Activated T-helper 9 cell treated with anti-CD3 and anti-CD28 coated beads, Interleukin-2, amount 50 U/mL, for 16 hours (primary cell): Measurements from ENCODE around the gene HLF.

ENCODE experiments used
- DNase-seq: peaks from one replicate; pipeline ENCODE4 v3.0.0-alpha.2; 2020; ENCODE audit warnings: low read depth

The HLF gene

DNA sequence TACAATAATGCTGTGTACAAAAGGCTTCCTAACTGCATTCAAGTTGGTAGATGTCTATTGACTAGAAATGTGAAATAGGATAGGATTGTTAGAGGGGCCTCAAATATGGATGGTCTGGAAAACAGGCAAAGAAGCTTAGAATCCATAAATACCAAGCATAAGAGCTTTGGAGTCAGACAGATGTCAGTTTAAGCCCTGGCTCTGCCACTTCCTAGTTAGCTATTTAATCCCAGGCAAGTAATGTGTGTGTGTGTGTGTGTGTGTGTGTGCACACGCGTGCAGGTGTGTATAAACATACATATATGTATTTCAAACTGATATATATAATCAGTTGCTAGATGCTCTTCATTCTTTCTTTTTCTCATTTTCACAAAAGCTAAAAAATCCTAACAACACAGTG, 90.2 kb downstream of the HLF start:
- no peak for DNase-seq

DNA sequence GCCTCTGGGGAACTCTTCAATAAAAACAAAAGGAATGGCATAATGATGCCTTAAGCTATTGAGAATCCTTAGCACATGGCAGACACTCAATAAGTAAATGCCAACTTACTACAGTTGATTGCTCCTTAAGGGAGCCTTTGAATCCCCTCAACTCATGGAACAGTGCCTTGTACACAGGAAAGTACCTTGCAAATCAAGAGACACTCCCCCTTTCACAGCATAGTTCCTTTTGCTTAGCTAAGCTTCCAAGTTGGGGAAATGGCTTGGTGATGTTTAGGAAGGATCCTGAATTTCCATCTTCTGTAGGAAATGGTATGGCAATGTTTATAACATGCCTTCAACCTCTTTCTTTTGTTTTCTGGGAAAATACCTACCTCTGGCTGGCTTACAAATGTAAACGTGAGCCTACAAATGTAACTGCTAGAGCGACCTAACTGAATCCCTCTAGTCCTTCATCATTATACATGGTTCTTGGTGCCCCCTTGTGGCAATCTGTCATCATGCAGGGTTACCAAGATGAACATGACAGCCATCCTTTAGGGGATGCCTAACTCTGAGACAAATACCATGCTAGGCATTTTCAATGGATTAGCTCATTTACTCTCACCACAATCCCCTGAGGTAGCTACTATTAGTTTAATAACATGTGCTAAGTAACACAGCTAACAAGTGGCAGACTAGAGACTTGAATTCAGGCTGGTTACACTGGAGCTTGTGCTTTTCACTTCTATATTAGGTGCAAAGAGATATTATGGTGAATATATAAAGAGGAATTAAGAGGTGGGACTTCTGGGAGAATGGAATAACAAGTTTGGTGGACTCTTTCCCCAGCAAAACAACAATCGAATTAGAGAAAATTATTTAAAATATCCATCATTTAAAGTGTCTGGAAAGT, 91.9 kb downstream of the HLF start:
- DNase-seq: peak; percentile 47

DNA sequence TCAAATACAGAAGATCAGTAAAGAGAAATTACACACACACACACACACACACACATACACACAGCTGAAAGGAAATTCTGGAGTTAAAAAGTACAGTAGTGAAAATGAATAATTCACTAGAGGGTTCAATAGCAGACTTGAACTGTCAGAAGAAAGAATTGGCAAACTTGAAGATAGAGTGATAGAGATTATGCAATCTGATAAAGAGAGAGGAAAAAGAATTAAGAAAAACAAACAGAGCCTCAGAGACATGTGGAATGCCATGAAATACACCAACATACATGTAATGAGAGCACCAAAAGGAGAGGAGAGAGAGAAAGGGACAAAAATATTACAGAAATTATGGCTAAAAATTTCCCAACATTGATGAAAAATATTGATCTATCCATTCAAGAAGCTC, 96.2 kb downstream of the HLF start:
- DNase-seq: no peak

DNA sequence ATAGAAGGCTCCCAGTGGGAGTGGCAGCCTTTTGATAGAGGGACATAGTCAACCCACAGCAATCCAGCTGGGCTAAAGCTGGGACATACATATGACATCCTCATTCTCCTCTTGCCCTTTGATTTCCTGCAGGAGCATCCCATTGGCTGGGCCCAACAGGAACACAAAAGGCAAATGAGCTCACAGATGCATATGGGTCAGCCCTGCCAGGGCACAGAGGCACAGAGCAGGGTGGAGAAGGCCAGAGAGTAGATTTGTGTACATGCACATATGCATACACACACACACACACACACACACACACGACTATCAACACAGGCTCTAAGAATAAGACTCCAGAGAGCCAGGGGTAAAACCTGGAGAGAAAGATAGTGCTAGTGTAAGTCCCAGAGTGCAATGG, 98.3 kb downstream of the HLF start:
- DNase-seq: no peak

DNA sequence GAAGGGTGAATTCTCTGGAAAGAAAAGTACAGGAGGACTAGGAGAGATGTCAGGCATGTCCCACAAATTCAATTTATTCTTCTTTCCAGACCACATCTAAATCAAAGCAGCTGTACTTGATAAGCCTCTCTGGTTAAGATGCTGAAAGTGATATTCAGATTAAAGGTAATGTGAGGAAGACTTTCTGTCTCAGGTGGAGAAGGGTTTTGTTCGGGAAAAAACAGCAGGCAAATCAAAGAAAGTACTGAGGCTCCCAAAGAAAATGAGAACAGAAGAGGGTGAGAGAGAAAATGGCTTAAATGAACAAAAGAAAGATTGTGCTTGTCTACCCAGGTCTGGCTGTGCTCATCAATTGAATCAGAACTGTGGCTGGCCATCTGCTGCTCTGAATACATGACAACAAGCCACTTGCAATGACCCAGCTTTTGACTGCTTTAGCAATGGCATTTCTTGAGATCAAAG, 101.3 kb downstream of the HLF start:
- no peak for DNase-seq

DNA sequence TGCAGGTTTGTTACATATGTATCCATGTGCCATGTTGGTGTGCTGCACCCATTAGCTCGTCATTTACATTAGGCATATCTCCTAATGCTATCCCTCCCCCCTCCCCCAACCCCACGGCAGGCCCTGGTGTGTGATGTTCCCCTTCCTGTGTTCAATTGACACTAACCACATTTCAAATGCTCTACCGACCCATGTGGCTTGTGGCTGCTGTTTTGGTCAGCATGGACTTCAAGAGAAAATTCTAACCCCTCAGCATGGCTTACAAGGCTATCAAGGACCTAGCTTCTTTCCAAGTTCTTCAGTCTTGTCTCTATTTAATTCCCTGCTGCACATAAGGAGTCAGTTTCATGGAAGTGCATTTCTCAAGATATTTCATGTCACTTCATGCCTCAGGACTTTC, 103.9 kb downstream of the HLF start:
- DNase-seq: no peak
